IPS-11a (cell line): ENCODE data around the gene LYPD1.

Experiments
- H3K4me3 ChIP-seq: one replicate; pipeline ENCODE4 v1.5.1; 2013; ENCODE audit warnings: low read depth, low read length, control low read depth

Gene LYPD1

GRCh38 chr2:132668987-132669907 is 758 bp downstream of the LYPD1 start:
- peak overlapping the region; percentile 61 for H3K4me3 ChIP-seq

GRCh38 chr2:132668189-132668823 is 1.7 kb downstream of the LYPD1 start:
- peak overlapping the region; percentile 61 for H3K4me3 ChIP-seq

- no peak overlapping the region for H3K4me3 ChIP-seq
Measured at GRCh38 chr2:132667706-132668105, 2.3 kb downstream of the LYPD1 start.

- H3K4me3 ChIP-seq: no peak overlapping the region
Measured at GRCh38 chr2:132665401-132666140, 4.4 kb downstream of the LYPD1 start.

- no peak overlapping the region for H3K4me3 ChIP-seq
Measured at GRCh38 chr2:132664096-132664495, 5.9 kb downstream of the LYPD1 start.

GRCh38 chr2:132662732-132663131 is 7.3 kb downstream of the LYPD1 start:
- no peak overlapping the region for H3K4me3 ChIP-seq

GRCh38 chr2:132659331-132659730 is 10.7 kb downstream of the LYPD1 start:
- H3K4me3 ChIP-seq: no peak overlapping the region

GRCh38 chr2:132656266-132656975 is 13.6 kb downstream of the LYPD1 start:
- no peak overlapping the region for H3K4me3 ChIP-seq

GRCh38 chr2:132654968-132655367 is 15.0 kb downstream of the LYPD1 start:
- H3K4me3 ChIP-seq: no peak overlapping the region

GRCh38 chr2:132654335-132654734 is 15.7 kb downstream of the LYPD1 start:
- no peak overlapping the region for H3K4me3 ChIP-seq

- no peak overlapping the region for H3K4me3 ChIP-seq
Measured at GRCh38 chr2:132652474-132652873, 17.5 kb downstream of the LYPD1 start.

GRCh38 chr2:132651115-132652045 is 18.6 kb downstream of the LYPD1 start:
- no peak overlapping the region for H3K4me3 ChIP-seq

- H3K4me3 ChIP-seq: no peak overlapping the region
Measured at GRCh38 chr2:132646540-132647108, 23.4 kb downstream of the LYPD1 start.

- H3K4me3 ChIP-seq: no peak overlapping the region
Measured at GRCh38 chr2:132645722-132646539, 24.1 kb downstream of the LYPD1 start.

GRCh38 chr2:132645176-132645575 is 24.8 kb downstream of the LYPD1 start:
- H3K4me3 ChIP-seq: no peak overlapping the region

- H3K4me3 ChIP-seq: no peak overlapping the region
Measured at GRCh38 chr2:132642415-132642814, 27.6 kb downstream of the LYPD1 start.

GRCh38 chr2:132641819-132642218 is 28.2 kb downstream of the LYPD1 start:
- no peak overlapping the region for H3K4me3 ChIP-seq

GRCh38 chr2:132640116-132640515 is 29.9 kb downstream of the LYPD1 start:
- H3K4me3 ChIP-seq: no peak overlapping the region
